Measurements from ENCODE around the gene FHIT. TPM values are rescaled to one million over a fixed set of nuclear protein-coding genes. Genes with fewer than 3 reads are reported as not detected.

Gene FHIT
- total RNA-seq, 2 donors from 2014 or later: 10.4 to 15.8 TPM

DNA sequence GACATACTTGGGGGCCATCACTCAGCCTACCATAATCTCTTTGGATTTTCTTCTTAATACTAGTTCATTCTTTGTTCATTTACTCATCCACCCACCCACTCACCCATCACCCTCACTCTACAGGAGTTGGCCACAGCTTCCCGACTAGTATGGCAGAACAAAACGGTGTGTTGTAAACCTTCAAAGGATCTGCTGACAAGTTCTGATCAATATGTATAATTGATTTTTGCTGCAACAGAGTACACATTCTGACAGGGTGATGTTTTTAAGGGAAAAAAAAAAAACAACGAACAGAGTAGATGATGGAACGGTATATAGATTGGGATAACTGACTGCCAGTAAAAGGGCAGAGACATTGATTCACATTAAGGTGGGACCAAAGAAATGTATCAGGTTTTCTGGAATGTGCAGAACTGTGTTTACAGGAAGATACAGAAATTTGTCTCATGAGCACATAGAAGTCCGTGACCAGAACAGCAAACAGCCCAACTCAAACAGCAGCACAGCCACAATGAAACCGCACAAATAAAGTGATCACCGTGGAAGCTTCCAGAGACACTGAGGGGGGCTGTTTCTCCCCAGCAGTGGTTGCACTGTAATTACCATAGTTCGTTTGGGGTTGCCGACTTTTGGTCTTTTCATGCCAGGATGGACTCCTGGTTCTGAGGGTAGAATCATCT, 931.9 kb downstream of the FHIT start:
- Histone ChIP-seq H3K27ac (no peak overlapping the region), H3K27me3 (no peaks in the 10 kb centered on the region), H3K36me3 (replicated peaks in 1 of 2; ENCODE audit: insufficient read depth in 1 of 2, low read depth in 2 of 2) (no peaks in the 10 kb centered on the region), H3K4me3 (no peak overlapping the region), H3K4me1 (no peaks in the 10 kb centered on the region), H3K9me3 (no peaks in the 10 kb centered on the region)
- 41 to 45% methylated on average over 9 of the region's 9 CpGs for WGBS, 2 donors
- DNase-seq: no peak
- ATAC-seq: no peak
- no peak for TF ChIP-seq POLR2A (IDR thresholded peaks at IDR 0.05)
- TF ChIP-seq, protein P1, sequence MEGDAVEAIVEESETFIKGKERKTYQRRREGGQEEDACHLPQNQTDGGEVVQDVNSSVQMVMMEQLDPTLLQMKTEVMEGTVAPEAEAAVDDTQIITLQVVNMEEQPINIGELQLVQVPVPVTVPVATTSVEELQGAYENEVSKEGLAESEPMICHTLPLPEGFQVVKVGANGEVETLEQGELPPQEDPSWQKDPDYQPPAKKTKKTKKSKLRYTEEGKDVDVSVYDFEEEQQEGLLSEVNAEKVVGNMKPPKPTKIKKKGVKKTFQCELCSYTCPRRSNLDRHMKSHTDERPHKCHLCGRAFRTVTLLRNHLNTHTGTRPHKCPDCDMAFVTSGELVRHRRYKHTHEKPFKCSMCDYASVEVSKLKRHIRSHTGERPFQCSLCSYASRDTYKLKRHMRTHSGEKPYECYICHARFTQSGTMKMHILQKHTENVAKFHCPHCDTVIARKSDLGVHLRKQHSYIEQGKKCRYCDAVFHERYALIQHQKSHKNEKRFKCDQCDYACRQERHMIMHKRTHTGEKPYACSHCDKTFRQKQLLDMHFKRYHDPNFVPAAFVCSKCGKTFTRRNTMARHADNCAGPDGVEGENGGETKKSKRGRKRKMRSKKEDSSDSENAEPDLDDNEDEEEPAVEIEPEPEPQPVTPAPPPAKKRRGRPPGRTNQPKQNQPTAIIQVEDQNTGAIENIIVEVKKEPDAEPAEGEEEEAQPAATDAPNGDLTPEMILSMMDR (IDR thresholded peaks at IDR 0.05): no peak
- intact Hi-C loops (cut with DNase I): no loop called here

DNA sequence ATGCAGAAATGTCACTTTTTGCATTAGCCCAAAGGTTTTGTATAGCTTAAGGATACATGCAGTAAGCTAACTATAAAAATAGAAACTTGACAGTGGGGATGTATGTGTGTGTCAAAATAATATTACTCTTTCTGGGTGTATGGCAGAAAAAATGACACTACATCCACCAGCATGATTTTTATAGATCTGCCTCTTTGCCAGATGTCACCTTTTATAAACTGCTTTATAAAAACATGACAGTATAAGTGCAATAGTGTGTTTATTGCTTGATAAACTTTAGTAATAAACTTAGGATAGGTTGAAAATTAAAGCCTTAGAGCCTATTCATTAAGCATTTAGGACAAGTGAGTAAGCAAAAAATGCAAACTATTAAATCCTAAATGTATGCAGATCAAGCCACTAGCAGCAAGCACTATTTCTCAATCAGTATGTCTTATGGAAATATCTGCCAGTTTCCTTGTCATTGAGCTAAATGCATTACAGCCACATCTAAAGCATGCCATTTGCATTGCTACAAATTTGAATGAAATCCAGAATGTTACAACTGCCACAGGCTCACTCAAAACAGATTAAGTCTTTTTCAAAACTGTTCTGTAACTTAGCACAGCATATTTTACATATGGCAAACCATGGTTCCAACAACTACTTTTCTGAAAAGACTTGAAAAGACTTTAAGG, 935.0 kb downstream of the FHIT start:
- Histone ChIP-seq H3K9me3 (no peaks in the 10 kb centered on the region), H3K4me1 (no peaks in the 10 kb centered on the region), H3K27ac (no peak overlapping the region), H3K27me3 (no peaks in the 10 kb centered on the region), H3K4me3 (no peak overlapping the region), H3K36me3 (replicated peaks in 1 of 2; ENCODE audit: insufficient read depth in 1 of 2, low read depth in 2 of 2) (no peaks in the 10 kb centered on the region)
- no peak for TF ChIP-seq POLR2A (IDR thresholded peaks at IDR 0.05)
- TF ChIP-seq, protein P1 (IDR thresholded peaks at IDR 0.05): no peak
- intact Hi-C loops (cut with DNase I): no loop called here
- ATAC-seq (no peak), DNase-seq (no peak)

DNA sequence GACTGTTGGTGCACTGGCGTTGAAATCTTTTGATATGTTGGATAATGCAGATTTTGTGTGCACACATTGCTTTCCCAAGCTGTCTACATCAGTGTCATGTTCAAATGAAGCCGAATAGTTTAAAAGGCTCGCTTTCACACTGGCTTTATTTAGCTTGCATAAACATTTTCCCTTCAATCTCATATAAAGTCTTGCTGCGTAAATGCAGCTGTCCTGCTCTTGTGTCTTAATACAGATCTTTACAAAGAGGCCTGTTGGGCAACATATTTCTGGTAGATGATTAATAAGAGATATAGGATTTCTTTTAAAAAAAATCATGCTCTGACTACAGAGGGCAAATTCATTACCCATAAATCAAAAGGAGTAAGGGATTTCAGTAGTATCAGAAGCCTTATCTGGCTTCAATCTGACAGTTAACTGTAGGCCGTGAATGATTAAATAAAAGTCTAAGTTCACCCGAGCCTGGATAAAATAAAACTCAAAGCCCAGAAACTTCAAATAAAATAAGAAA, 937.2 kb downstream of the FHIT start:
- no peaks in the 10 kb centered on the region for H3K9me3 ChIP-seq
- H3K27me3 ChIP-seq: no peaks in the 10 kb centered on the region
- H3K4me1 ChIP-seq: peaks cover 3% of the 10 kb centered on the region
- 55 to 64% methylated on average over 6 of the region's 6 CpGs for WGBS, 2 donors
- TF ChIP-seq POLR2A (IDR thresholded peaks at IDR 0.05): no peak
- intact Hi-C loops (cut with DNase I): no loop called here
- no peak overlapping the region for H3K4me3 ChIP-seq
- peak overlapping the region in 1 of 4 donors; percentile 24 for H3K27ac ChIP-seq
- ATAC-seq (no peak), DNase-seq (no peak)
- H3K36me3 ChIP-seq (replicated peaks in 1 of 2; ENCODE audit: insufficient read depth in 1 of 2, low read depth in 2 of 2): no peaks in the 10 kb centered on the region

DNA sequence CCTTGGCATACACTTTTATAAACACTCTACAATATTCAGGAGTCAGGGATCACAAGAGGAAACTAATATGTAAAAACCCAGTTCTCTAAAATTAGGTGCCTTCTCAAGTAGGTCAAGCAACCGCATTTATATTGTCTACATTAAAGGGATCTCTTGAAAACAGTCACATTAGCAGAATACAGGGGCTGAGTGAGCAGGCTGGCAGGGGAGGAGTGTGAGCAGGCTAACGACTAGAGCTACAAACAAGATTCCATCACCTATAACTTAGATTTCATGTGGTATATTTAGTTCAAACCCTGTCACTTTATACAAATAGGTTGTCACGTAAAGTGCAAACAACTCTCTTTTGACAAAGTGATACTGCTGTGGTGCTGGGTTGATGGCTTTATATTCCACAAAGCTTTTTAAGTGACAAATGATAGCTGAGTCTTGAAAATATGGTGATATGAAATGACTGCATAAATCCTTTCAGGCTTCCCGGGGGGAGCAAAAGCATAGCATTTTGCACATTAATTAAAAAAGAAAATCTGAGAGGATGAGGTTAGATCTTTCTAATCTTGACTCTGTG, 937.9 kb downstream of the FHIT start:
- no peaks in the 10 kb centered on the region for H3K9me3 ChIP-seq
- H3K4me1 ChIP-seq: peaks cover 3% of the 10 kb centered on the region
- H3K36me3 ChIP-seq (replicated peaks in 1 of 2; ENCODE audit: insufficient read depth in 1 of 2, low read depth in 2 of 2): no peaks in the 10 kb centered on the region
- H3K27me3 ChIP-seq: no peaks in the 10 kb centered on the region
- 60 to 65% methylated on average over 4 of the region's 4 CpGs for WGBS, 2 donors
- no peak for ATAC-seq
- DNase-seq: no peak
- H3K4me3 ChIP-seq: no peak overlapping the region
- TF ChIP-seq POLR2A (IDR thresholded peaks at IDR 0.05): no peak
- TF ChIP-seq, protein P1 (IDR thresholded peaks at IDR 0.05): no peak
- intact Hi-C loops (cut with DNase I): no loop called here
- H3K27ac ChIP-seq: no peak overlapping the region

DNA sequence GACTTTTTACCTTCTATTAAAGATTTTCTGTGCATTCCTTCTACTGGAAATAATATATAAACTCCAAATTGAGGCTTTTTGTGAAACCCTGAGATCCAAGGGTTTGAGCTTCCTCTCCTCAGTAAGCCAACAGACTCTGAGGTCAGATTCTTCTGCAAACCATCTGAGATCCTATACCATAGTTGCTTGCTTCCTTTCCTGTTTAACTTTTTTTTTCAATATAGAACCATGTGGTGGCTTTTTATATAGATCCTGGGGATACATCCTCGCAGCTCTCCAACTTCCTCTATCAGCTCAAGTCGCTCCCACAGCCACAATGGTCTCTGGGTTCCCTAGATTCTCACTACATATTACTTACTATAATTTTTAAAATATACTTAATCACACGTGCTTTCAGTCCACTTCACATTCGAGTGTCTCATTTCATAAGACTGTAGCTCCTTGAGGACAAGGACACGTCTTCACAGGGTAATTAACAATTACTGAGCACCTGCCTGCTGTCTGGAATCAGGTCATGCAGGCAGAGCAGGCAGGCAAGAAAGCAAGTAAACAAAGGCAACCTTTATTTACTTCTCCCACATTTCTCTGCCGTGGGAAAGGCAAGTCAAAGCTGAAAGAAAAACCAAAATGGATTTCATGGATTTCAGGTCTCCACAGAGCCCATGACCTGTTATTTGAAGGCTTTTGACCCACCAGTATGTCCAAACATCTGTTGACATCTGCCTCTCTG, 941.5 kb downstream of the FHIT start:
- ATAC-seq (no peak), DNase-seq (no peak)
- Histone ChIP-seq H3K27me3 (no peaks in the 10 kb centered on the region), H3K9me3 (no peaks in the 10 kb centered on the region), H3K4me1 (peaks cover 3% of the 10 kb centered on the region), H3K36me3 (replicated peaks in 1 of 2; ENCODE audit: insufficient read depth in 1 of 2, low read depth in 2 of 2) (no peaks in the 10 kb centered on the region), H3K27ac (no peak overlapping the region), H3K4me3 (no peak overlapping the region)
- no peak for TF ChIP-seq POLR2A (IDR thresholded peaks at IDR 0.05)
- TF ChIP-seq, protein P1 (IDR thresholded peaks at IDR 0.05): no peak
- WGBS, 2 donors: 52 to 59% methylated on average over 6 of the region's 6 CpGs
- intact Hi-C loops (cut with DNase I): no loop called here
